ENCODE data around the gene DPM3. TPM values are rescaled to one million over a fixed set of nuclear protein-coding genes. Genes with fewer than 3 reads are reported as not detected.
A peak's percentile ranks its signal among the peaks of the same experiment; 100 is the strongest.

The DPM3 gene
- total and polyA plus RNA-seq, 9 of the 15 experiments (the other 6 are each of a cell fraction or from before 2014, with no cell fraction given): 3.7 to 120 (median 36.4) TPM

- TF ChIP-seq TAF1 (IDR thresholded peaks at IDR 0.05; ENCODE audit: control insufficient read depth, extremely low read depth, insufficient read depth, low read length, severe bottlenecking) (peak; percentile 84), ZNF764 (CRISPR knock-in tag; IDR thresholded peaks at IDR 0.05; ENCODE audit: low read depth) (no peak), KLF10 (CRISPR knock-in tag; IDR thresholded peaks at IDR 0.05) (no peak), MAFK (IDR thresholded peaks at IDR 0.05; ENCODE audit: low read length) (no peak), CBFB (CRISPR knock-in tag; IDR thresholded peaks at IDR 0.05) (no peak), ZNF445 (CRISPR knock-in tag; IDR thresholded peaks at IDR 0.05; ENCODE audit: low read depth) (no peak), ZNF165 (CRISPR knock-in tag; IDR thresholded peaks at IDR 0.05; ENCODE audit: borderline replicate concordance) (no peak), E2F6 (IDR thresholded peaks at IDR 0.05; ENCODE audit: borderline replicate concordance in 1 of 2, extremely low read depth in 1 of 2, insufficient read depth in 1 of 2, insufficient read length in 1 of 2, low read depth in 1 of 2, low read length in 1 of 2, poor library complexity in 1 of 2, severe bottlenecking in 1 of 2) (peak in 1 of 2 experiments; percentile 42), FOXK2 (conservative IDR thresholded peaks at IDR 0.05 in 1 of 2, IDR thresholded peaks at IDR 0.05 in 1 of 2; ENCODE audit: low read depth in 2 of 2) (peak; percentile 35 to 39; a peak in 2 of 4 replicates), FOXJ2 (tag; IDR thresholded peaks at IDR 0.05) (no peak), ZNF507 (tag; conservative IDR thresholded peaks at IDR 0.05) (no peak), JUND (IDR thresholded peaks at IDR 0.05; ENCODE audit: borderline replicate concordance, low read depth, low read length) (peak; percentile 45; the same call in 1 of the 2 replicates), JUND (tag; IDR thresholded peaks at IDR 0.05; ENCODE audit: borderline replicate concordance, low read depth, low read length) (no peak; the same call in 2 of the 3 replicates), ZFP1 (CRISPR knock-in tag; IDR thresholded peaks at IDR 0.05) (no peak), ZC3H8 (IDR thresholded peaks at IDR 0.05) (no peak), STAT6 (CRISPR knock-in tag; IDR thresholded peaks at IDR 0.05) (peak; percentile 28; the same call in 1 of the 2 replicates), NEUROD1 (IDR thresholded peaks at IDR 0.05; ENCODE audit: borderline replicate concordance, low read depth, low read length, partially characterized antibody) (peak; percentile 15), RNF2 (IDR thresholded peaks at IDR 0.05) (no peak), MAX (CRISPR knock-in tag; IDR thresholded peaks at IDR 0.05) (no peak), ZNF518B (CRISPR knock-in tag; IDR thresholded peaks at IDR 0.05) (no peak)
Measured at GRCh38 chr1:155139895-155140629, at the start of gene DPM3 (continued).

Measured in K562 (cell line).